ENCODE measurements around the gene PRKCE. TPM values are rescaled to one million over a fixed set of nuclear protein-coding genes. Genes with fewer than 3 reads are reported as not detected.

Gene PRKCE
- total and polyA plus RNA-seq, 4 donors = 2.5 to 38.6 (median 5.8) TPM

- TF ChIP-seq, protein P1, sequence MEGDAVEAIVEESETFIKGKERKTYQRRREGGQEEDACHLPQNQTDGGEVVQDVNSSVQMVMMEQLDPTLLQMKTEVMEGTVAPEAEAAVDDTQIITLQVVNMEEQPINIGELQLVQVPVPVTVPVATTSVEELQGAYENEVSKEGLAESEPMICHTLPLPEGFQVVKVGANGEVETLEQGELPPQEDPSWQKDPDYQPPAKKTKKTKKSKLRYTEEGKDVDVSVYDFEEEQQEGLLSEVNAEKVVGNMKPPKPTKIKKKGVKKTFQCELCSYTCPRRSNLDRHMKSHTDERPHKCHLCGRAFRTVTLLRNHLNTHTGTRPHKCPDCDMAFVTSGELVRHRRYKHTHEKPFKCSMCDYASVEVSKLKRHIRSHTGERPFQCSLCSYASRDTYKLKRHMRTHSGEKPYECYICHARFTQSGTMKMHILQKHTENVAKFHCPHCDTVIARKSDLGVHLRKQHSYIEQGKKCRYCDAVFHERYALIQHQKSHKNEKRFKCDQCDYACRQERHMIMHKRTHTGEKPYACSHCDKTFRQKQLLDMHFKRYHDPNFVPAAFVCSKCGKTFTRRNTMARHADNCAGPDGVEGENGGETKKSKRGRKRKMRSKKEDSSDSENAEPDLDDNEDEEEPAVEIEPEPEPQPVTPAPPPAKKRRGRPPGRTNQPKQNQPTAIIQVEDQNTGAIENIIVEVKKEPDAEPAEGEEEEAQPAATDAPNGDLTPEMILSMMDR (IDR thresholded peaks at IDR 0.05; ENCODE audit: low read depth, low read length, missing input control) = no peak
- TF ChIP-seq, protein P2, sequence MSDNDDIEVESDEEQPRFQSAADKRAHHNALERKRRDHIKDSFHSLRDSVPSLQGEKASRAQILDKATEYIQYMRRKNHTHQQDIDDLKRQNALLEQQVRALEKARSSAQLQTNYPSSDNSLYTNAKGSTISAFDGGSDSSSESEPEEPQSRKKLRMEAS (IDR thresholded peaks at IDR 0.05) = no peak
- TF ChIP-seq HNF4G (IDR thresholded peaks at IDR 0.05) (no peak), JUND (IDR thresholded peaks at IDR 0.05) (no peak), GABPA (IDR thresholded peaks at IDR 0.05 in 1 of 2, conservative IDR thresholded peaks at IDR 0.05 in 1 of 2) (no peak), RAD21 (IDR thresholded peaks at IDR 0.05) (no peak), RXRA (IDR thresholded peaks at IDR 0.05) (no peak), ATF3 (IDR thresholded peaks at IDR 0.05) (no peak), SP1 (IDR thresholded peaks at IDR 0.05) (no peak)
Measured at GRCh38 chr2:46065152-46065551, 413.7 kb downstream of the PRKCE start (continued).

DNA sequence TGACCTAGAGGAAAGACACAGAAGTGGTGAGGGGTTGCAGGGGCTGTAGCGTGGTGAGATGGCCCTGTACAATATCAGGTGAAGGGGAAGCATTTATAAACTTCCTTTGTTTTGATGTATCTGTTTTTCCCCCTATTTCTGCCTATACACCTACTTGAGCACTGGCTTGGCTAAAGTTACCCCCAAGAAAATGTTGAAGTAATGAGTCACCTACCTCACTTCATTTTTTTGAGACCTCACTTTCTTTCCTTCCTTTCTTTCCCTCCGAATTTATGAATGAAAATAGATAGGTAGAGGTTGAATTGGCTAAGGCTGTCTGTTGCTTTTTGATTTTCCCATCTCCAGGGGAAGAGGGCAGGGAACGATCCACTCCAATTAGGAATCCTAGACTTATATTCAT is 414.6 kb downstream of the PRKCE start:
- WGBS = 90% methylated on average over 3 of the region's 3 CpGs
- Histone ChIP-seq H3K36me3 (ENCODE audit: control insufficient read depth in 4 of 4, insufficient read depth in 3 of 4, low read depth in 1 of 4, low read length in 3 of 4) (no peaks in the 10 kb centered on the region), H3K27me3 (ENCODE audit: control insufficient read depth in 4 of 4, insufficient read depth in 4 of 4, low read length in 3 of 4) (no peaks in the 10 kb centered on the region), H3K9me3 (ENCODE audit: control insufficient read depth in 4 of 4, low read length in 3 of 4) (no peaks in the 10 kb centered on the region), H3K4me3 (ENCODE audit: low read depth in 1 of 3, low read length in 3 of 3) (no peak overlapping the region), H3K4me1 (ENCODE audit: control insufficient read depth in 4 of 4, insufficient read depth in 4 of 4, low read length in 3 of 4) (peaks cover 0 to 3% (median 0%) of the 10 kb centered on the region in 4 donors), H3K27ac (ENCODE audit: low read depth in 1 of 2, low read length in 2 of 2) (no peak overlapping the region), H3K9ac (ENCODE audit: low read depth in 1 of 2, low read length in 2 of 2) (no peak overlapping the region)
- TF ChIP-seq RAD21 (IDR thresholded peaks at IDR 0.05) = no peak
- TF ChIP-seq, protein P3, sequence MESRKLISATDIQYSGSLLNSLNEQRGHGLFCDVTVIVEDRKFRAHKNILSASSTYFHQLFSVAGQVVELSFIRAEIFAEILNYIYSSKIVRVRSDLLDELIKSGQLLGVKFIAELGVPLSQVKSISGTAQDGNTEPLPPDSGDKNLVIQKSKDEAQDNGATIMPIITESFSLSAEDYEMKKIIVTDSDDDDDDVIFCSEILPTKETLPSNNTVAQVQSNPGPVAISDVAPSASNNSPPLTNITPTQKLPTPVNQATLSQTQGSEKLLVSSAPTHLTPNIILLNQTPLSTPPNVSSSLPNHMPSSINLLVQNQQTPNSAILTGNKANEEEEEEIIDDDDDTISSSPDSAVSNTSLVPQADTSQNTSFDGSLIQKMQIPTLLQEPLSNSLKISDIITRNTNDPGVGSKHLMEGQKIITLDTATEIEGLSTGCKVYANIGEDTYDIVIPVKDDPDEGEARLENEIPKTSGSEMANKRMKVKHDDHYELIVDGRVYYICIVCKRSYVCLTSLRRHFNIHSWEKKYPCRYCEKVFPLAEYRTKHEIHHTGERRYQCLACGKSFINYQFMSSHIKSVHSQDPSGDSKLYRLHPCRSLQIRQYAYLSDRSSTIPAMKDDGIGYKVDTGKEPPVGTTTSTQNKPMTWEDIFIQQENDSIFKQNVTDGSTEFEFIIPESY (IDR thresholded peaks at IDR 0.05) = no peak
- TF ChIP-seq TAF1 (conservative IDR thresholded peaks at IDR 0.05) = no peak
- no peak for TF ChIP-seq YY1 (IDR thresholded peaks at IDR 0.05)
- TF ChIP-seq FOXA2 (IDR thresholded peaks at IDR 0.05) = no peak
- no peak for TF ChIP-seq REST (IDR thresholded peaks at IDR 0.05)
- no peak for TF ChIP-seq FOXA1 (IDR thresholded peaks at IDR 0.05)
- no peak for TF ChIP-seq EGR1 (IDR thresholded peaks at IDR 0.05; ENCODE audit: low read depth in 2 of 2)
- TF ChIP-seq JUND (IDR thresholded peaks at IDR 0.05) = no peak
- TF ChIP-seq HNF4G (IDR thresholded peaks at IDR 0.05) = no peak
- TF ChIP-seq, protein P1 (IDR thresholded peaks at IDR 0.05; ENCODE audit: low read depth, low read length, missing input control) = no peak
- TF ChIP-seq GABPA (IDR thresholded peaks at IDR 0.05 in 1 of 2, conservative IDR thresholded peaks at IDR 0.05 in 1 of 2) = no peak
- no peak for TF ChIP-seq ATF3 (IDR thresholded peaks at IDR 0.05)
- no peak for TF ChIP-seq HNF4A (conservative IDR thresholded peaks at IDR 0.05)
- TF ChIP-seq SP1 (IDR thresholded peaks at IDR 0.05) = no peak
- TF ChIP-seq RXRA (IDR thresholded peaks at IDR 0.05) = no peak
- DNase-seq (ENCODE audit: low spot score) = no peak

Measured in liver (tissue), 9 donors.